KOPT-K1 (cell line): ENCODE data around the gene KANK3.
A peak's percentile ranks its signal among the peaks of the same experiment; 100 is the strongest.

ENCODE experiments used
- H3K27ac ChIP-seq: fragments of 200-600 bp; sonication (generic); 2 replicates; pipeline ENCODE4 v1.5.1; 2016; ENCODE audit warnings: antibody characterized with exemption, mild to moderate bottlenecking, low read depth, low read length; ENCODE audit not compliant: poor library complexity, severe bottlenecking
- H3K36me3 ChIP-seq: fragments of 200-600 bp; sonication (generic); 2 replicates; pipeline ENCODE4 v1.5.1; 2017; ENCODE audit warnings: antibody characterized with exemption, mild to moderate bottlenecking, low read length, moderate library complexity; ENCODE audit not compliant: insufficient read depth
- H3K9me3 ChIP-seq: fragments of 200-600 bp; sonication (generic); 2 replicates; pipeline ENCODE4 v1.5.1; 2017; ENCODE audit warnings: antibody characterized with exemption, low read length, mild to moderate bottlenecking; ENCODE audit not compliant: insufficient read depth, poor library complexity, severe bottlenecking

KANK3 gene

GRCh38 chr19:8335343-8336071, 7.6 kb downstream of the KANK3 start:
- Histone ChIP-seq H3K27ac (no peak overlapping the region), H3K36me3 (no peaks in the 10 kb centered on the region), H3K9me3 (no peaks in the 10 kb centered on the region)

GRCh38 chr19:8334458-8335342, 8.4 kb downstream of the KANK3 start:
- Histone ChIP-seq H3K36me3 (no peaks in the 10 kb centered on the region), H3K27ac (no peak overlapping the region), H3K9me3 (no peaks in the 10 kb centered on the region)

GRCh38 chr19:8333767-8334457, 9.2 kb downstream of the KANK3 start:
- Histone ChIP-seq H3K9me3 (no peaks in the 10 kb centered on the region), H3K36me3 (no peaks in the 10 kb centered on the region), H3K27ac (no peak overlapping the region)

GRCh38 chr19:8332976-8333766, 9.9 kb downstream of the KANK3 start:
- no peaks in the 10 kb centered on the region for H3K9me3 ChIP-seq
- no peak overlapping the region for H3K27ac ChIP-seq
- no peaks in the 10 kb centered on the region for H3K36me3 ChIP-seq

GRCh38 chr19:8331263-8331845, 11.7 kb downstream of the KANK3 start:
- no peaks in the 10 kb centered on the region for H3K36me3 ChIP-seq
- no peaks in the 10 kb centered on the region for H3K9me3 ChIP-seq
- no peak overlapping the region for H3K27ac ChIP-seq

- Histone ChIP-seq H3K27ac (no peak overlapping the region), H3K9me3 (no peaks in the 10 kb centered on the region), H3K36me3 (no peaks in the 10 kb centered on the region)
Measured at GRCh38 chr19:8329996-8330395, 13.1 kb downstream of the KANK3 start.

- Histone ChIP-seq H3K36me3 (peaks cover 31% of the 10 kb centered on the region), H3K27ac (no peak overlapping the region), H3K9me3 (no peaks in the 10 kb centered on the region)
Measured at GRCh38 chr19:8325454-8325853, 17.6 kb downstream of the KANK3 start.

GRCh38 chr19:8324186-8325050, 18.6 kb downstream of the KANK3 start:
- Histone ChIP-seq H3K9me3 (no peaks in the 10 kb centered on the region), H3K36me3 (peaks cover 31% of the 10 kb centered on the region), H3K27ac (no peak overlapping the region)

- Histone ChIP-seq H3K27ac (no peak overlapping the region), H3K36me3 (peaks cover 31% of the 10 kb centered on the region), H3K9me3 (no peaks in the 10 kb centered on the region)
Measured at GRCh38 chr19:8323781-8324185, 19.3 kb downstream of the KANK3 start.

GRCh38 chr19:8322638-8322997, 20.4 kb downstream of the KANK3 start:
- no peaks in the 10 kb centered on the region for H3K9me3 ChIP-seq
- H3K27ac ChIP-seq = peak overlapping the region; percentile 94
- peaks cover 31% of the 10 kb centered on the region for H3K36me3 ChIP-seq

GRCh38 chr19:8321986-8322637, 20.9 kb downstream of the KANK3 start:
- Histone ChIP-seq H3K27ac (peak overlapping the region; percentile 94), H3K36me3 (peaks cover 34% of the 10 kb centered on the region), H3K9me3 (no peaks in the 10 kb centered on the region)

- Histone ChIP-seq H3K36me3 (peaks cover 42% of the 10 kb centered on the region), H3K9me3 (no peaks in the 10 kb centered on the region), H3K27ac (peak within 1 kb of the TSS; percentile 94)
Measured at GRCh38 chr19:8321067-8321985, 21.7 kb downstream of the KANK3 start, which contains the start of the genes NDUFA7 and RPS28. Gene NDUFA7, minus strand, starts transcription at chr19:8321375. Its CDS starts 17 bp downstream, at chr19:8321358. Gene RPS28, plus strand, starts transcription at chr19:8321496. Its CDS starts 35 bp downstream, at chr19:8321531.
